Fibroblast of skin of left quadriceps (primary cell): Measurements from ENCODE around the gene FBXO36.
"Not testable (repeated sequence)": the region's sequence is repeated elsewhere in the genome, so short reads cannot be mapped to it uniquely, and the experiment has no call there.

Experiments used
- DNase-seq, 2 experiments: peaks; one replicate each; pipeline ENCODE4 v3.0.0-alpha.2; 2013; ENCODE audit warnings: low read depth in 2 of 2

FBXO36 gene, protein sequence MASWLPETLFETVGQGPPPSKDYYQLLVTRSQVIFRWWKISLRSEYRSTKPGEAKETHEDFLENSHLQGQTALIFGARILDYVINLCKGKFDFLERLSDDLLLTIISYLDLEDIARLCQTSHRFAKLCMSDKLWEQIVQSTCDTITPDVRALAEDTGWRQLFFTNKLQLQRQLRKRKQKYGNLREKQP

DNA sequence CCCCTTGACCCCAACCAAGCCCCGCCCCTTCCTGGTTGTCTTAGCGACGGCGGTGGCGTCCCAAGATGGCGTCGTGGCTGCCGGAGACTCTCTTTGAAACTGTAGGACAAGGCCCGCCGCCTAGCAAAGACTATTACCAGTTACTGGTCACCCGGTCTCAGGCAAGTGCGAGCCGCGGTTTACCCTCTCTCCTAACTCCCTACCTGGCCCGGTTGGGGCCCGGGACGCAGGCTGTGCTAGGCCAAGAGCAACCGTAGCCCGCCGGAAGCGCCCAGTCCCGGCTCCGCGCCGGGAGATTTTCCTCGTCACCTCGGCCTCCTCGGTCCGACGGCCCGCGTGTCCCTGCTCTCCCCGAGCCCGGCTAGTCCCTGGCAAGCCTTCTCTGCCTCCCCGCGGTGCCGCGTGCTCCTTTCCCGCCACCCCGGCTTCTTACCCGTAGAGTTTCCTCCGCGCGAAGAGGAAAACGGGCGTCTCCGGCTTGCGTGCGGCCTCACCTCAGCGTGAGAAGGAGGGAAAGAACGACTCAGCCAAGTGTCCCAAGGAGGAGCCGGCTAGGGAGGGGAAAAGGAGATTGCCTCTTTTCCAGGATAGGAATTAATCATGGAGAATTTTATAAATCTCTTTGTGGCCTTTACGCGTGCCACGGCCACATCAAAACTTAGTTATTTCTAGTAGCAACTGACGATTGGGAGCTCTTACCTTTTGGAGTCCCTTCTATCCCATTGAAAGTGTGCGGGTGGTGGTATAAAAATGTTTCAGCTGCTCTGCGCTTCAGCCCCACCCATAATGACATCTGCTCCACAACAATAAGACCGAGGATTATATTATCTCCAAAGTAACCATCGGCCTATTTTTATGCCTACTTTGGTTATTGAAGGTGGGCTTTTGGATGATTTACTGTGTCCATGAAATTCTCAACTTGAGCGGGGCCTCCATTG is at the start of gene FBXO36:
Gene FBXO36 (plus strand): TSS at position 55 of the 938 bp plus-strand sequence. CDS start 11 bp downstream, at position 66.
- DNase-seq, result peak; percentile 3 to 15

DNA sequence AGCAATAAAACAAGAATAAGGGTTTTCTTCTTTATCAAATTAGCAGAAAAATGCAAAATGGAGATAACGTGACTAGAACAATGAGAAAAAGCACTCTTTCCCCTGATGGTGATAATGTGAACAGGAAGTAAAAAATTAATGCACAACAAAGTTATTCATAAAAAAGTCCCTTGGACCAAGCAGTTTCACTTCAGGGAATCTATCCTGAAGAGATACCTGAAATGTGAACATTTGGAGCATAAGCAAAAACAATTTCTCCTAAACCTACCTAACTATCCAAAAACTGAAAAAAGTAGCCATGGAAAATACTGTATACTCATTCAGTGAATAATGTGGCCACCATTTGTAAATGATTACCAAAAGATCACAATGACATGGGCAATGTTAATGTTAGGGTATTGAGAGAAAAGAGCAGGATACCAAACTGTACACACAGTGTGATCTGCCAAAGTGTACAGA is 49.2 kb upstream of the FBXO36 start:
- no peak for DNase-seq

DNA sequence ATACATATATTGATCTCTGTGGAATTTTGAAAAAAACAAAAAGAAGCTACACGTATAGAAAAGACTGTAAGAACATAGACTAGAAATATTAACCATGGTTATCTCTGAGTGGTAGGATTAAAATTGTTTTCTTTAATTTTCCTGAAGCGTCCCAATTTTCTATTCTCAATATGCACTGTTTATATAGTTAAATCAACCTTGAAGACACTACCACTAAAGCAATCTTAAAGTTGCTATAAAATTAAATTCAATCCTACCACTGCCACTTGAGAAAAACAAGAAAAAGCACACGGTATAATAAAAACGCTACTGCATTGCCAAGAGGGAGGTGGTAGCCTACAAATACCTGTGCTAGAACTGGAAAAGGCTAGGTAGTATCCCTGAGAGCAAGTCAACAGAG is 47.7 kb upstream of the FBXO36 start:
- no peak for DNase-seq

DNA sequence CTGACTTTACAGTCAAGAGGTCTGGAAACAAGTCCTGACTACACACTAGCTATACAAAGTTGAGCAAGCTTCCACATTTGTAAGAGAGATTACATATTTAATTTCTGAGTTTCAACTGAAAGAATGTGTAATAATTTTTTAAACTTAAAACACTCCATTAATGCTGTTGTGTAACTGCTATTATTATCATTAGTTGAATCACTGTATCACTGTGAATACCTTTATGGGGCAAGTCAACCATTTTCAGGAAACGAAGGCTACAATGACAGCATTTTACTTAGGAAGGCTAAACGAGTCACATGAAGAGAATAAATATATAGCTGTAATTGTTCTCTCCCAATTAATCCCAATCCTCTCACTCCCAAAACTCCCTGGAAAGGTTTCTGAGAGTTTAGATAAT is 46.8 kb upstream of the FBXO36 start:
- DNase-seq, result no peak

DNA sequence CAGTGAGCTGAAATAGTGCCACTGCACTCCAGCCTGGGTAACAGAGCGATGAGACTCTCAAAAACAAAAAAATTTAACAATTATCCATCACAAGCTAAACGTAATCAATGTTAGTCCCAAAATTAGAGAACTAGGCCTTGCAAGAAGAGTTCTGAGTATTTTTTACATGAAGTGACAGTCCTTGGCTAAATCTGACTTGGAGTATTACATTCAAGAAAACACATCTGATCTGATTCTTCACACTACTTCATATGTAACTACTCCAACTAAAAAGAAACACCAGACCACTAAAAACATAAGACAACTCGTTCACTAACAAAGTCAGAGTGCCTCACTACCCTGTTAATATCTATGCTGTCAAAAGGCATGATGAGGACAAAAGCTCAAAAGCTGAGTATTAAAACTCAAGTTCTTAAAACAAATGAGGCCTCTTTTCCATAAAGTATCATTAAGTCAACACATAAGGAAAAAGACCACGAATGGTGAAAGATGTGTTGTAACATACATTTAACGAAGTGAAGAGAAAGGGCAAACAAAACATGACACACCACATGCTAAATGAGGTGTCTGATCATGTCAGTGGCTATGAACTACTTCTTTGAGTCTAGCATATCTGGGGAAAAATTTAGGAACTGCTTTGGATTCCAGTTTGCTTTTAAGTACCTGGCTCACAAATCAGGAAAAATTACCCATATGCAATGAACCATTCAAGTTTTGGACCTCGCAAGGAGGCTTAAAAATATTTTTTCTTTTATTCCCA is 42.9 kb upstream of the FBXO36 start:
- no peak for DNase-seq

DNA sequence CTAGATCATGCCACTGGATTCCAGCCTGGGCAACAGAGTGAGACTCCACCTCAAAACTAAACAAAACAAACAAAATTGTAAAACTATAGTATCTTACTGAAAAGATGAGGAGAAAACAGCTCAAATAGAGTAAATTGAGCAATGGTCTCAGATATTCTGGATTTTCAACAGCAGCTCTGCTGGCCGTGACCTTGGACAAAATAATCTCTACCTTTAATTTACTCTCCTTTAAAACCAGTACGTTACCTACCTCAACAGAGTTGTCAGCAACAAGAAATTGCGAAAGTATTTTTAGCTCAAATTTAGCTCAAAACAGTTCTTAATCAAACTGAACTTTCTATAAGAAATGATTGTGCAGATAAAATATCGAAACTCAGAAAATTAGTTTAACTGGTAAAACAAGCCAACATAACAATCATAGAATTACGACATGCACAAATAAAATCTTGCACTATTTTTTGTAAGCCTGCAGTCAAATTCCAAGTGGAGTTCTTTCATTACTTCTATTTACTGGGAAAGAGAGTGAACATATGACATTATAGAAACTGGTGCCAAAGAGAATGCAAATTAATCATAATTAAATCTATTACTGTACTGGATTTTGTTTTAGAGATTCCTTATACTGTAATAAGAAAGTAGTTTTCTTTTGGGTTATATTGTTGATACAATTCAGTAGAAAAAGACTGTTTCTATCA is 41.3 kb upstream of the FBXO36 start:
- no peak for DNase-seq

DNA sequence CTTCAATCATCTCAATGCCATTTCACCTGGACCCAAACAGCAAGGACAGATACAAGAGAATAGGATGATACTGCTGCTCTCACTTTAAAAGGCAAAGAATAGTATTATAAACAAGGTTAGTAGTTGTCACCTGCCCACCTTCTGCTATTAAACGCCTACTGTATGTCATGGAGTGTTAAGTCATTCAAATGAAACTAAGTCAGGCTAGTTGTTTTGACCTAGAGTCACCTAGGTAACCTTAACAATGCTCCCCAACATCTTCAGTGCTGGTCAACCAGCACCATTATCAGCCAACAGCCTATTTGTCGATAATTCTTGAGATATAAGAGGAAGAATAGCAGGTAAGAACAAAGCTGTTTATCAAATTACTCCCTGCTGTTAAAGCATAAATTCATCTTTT is 39.7 kb upstream of the FBXO36 start:
- no peak for DNase-seq

DNA sequence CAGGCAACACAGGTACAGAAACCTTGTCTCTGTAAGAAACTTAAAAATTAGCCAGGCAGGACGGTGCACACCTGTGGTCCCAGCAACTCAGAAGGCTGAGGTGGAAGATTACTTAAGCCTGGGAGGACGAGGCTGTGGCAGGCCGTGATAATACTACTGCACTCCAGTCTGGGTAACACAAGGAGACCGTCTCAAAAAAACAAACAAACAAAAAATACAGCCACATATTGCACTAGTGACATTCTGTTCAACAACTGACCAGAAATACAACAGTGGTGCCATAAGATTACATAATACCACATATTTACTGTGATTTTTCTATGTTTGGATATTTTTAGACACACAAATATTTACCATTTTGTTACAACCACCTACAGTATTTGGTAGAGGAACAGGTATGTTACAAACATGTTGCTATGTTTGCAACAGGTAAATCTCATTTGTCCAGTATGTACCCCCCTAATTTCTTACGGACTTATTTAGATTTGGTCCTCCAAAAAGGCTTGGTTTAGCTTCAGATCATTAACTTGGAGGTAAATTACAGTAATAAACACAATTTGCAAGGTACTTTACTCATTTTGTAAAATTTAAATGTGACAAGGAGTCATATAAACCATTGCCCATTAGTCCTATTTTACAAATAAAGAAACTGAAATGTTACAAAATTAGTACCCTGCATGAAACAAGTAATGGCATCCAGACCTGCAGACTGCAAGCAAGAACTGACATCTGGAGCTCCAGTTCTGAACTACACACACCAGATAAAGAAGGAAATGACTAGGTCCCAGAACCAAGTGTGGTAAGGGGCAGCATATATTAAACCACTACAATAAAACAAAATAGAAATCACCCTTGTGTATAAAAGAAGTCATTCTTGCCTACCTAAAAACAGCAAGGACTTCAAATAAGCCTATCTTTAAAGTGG is 37.3 kb upstream of the FBXO36 start:
- no peak for DNase-seq

DNA sequence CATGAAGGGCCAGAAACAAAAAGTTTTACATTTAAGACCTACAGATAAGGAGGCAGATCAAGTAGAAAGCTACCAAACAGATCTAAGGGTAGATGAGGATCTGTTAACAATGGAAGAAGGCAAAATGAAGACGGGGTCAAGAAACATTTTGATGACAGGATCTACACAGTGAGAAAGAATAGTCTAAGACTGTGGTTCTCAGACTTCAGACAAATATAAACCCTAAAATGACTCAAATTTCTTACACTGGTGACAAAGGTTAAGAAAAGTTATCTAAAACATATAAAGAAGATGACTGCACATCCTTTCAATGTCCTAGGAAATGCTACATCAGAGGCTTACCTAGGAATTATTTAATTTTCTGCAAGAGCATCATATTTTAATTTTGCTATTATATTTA is 34.9 kb upstream of the FBXO36 start:
- DNase-seq, result no peak

DNA sequence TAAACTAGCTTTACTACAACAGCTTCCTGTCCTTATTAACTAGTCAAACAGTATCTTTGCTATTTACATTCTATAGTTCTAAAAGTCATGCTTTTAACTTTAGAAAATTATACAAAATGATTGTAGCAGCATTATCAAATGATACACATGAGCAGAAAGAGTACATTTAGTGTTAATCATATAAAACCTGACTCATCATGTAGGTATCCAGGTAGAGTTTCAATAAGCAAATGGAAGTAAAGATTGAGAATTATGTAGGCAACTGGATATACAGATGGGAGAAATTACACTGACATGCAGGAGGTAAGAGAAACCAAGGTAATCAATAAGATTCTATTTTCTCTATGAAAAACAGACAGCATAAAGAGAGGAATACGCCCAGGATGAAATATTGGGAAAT is 34.3 kb upstream of the FBXO36 start:
- DNase-seq, result no peak

DNA sequence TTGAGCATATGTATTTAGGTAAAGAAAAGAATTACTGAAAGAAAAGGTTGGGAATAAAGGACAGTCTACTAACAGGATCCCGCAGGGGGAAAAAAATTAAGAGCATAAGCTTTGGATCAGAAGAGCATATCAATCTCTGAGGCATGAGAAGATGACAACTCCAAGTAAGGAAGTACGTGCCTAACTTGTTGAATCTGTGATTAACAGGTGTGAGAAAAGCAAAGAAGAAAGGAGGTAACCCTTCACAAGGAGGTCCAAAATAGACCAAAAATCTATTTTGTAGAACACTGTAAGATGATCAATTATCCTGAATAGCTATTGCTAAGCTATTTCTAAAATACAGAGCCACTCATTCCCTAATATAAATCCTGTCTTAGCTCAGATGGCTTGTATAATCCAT is 33.3 kb upstream of the FBXO36 start:
- no peak for DNase-seq

DNA sequence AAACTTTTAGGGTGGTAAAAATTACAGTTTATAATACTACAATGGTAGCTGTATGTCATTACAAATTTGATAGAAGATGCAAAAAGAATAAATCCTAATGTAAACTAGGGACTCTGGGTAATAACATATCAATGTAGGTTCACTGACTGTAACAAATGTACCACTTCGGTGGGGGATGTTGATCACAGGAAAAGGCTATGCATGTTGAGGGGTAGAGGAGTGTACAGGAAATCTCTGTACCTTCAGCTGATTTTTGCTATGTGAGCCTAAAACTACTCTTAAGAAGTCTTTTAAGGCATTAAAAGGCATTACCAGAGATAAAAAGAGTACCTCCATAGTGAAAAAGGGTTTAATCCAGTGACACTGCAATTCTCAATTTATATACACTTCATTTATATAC is 25.4 kb upstream of the FBXO36 start:
- no peak for DNase-seq

DNA sequence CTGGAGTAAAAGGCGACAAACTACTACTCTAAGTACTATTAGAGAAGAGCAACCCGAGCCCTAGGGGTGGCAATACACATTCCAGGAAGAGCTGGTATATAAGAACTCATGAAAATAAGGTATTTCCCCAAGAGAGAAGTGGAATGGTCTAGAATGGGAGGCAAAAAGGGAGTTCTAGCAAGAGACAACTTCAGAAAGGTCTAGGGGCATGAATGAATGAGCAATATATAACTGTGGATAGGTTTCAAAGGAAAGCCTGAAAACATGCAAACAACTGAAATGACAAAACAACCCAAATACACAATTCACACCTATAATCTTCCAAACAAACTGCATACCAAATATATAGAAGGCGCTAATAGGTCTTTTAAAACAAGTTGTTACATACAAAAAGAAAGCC is 22.7 kb upstream of the FBXO36 start:
- DNase-seq, result no peak

DNA sequence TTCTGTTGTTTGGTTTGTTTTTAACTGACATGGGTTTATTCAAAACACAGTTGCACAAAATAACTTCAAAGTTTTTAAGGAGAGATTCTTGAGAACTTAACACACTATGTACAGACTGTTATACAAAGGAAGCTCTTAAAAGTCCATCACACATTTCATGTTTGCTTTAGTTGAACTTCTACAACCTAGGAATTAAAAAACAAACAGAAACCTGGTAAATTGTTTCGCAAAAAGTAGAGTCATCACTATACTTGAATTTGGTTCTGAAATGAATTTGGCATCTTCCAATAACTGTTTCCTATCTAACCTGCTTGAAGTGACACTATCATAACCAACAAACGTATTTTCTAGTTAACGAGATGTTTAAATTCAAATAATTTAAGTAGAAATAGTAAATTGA is 22.3 kb upstream of the FBXO36 start:
- no peak for DNase-seq

DNA sequence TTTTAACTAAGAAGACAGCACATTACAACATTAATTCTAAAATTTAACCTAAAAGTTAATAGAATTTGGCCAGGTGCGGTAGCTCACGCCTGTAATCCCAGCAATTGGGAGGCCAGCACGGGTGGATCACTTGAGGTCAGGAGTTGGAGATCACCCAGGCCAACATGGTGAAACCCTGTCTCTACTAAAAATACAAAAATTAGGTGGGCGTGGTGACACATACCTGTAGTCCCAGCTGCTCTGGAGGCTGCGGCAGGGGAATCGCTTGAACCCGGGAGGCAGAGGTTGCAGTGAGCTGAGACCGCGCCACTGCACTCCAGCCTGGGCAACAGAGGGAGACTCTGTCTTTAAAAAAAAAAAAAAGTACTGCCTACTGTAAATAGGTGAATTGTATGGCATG is 21.8 kb upstream of the FBXO36 start:
- not testable (repeated sequence) for DNase-seq

DNA sequence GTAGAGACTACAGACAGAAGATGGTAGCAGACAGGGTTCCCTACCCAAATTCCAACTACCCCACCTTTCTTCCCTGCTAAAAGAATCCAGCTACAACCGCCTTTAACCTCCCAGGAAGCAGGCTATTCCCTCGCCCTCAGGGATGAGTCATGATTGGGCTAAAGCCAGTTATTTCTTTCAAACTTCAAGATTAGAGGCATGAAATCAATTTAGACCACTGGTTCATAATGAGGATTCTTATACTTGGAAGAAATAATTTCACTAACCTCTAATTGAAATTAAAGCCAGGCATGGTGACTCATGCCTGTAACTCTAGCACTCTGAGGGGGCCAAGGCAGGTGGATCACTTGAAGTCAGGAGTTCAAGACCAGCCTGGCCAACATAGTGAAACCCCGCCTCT is 20.5 kb upstream of the FBXO36 start:
- DNase-seq, result peak; percentile 78 to 81

DNA sequence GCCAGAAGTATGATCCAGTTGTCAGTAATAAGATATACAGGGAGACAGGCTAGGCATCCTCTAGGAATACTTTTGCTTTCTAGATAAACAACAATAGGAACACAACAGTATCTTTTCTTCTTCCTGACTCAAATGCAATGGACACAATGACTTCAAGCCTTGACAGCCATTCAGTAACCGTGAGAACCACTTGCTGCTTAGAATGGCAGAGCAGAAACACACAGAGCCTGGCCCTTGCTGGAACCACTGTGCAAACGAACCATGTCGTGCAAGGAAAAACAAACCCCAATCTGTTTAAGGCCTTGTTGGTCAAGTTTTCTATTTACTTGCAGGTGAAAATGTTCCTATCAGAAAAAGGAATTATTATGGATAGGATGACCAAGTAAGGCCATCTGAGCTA is 19.3 kb upstream of the FBXO36 start:
- no peak for DNase-seq

DNA sequence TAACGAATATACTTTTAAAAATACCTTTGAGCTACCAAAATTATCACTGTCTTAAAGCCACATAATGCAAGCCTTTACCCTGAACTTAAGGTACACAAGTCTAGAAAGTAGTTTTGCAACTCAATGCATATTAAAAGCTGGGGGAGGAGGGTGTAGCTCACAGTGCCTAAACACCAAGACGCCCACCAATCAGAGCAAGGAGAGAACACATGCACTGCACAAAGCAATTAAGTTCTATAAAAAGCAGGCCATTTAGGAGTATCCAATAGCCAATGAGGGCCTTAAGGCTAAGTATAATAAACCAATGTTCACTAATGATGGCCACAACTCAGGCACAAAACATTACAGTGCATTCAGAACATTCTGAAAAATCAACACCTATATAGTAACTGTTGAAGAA is 16.7 kb upstream of the FBXO36 start:
- no peak for DNase-seq

DNA sequence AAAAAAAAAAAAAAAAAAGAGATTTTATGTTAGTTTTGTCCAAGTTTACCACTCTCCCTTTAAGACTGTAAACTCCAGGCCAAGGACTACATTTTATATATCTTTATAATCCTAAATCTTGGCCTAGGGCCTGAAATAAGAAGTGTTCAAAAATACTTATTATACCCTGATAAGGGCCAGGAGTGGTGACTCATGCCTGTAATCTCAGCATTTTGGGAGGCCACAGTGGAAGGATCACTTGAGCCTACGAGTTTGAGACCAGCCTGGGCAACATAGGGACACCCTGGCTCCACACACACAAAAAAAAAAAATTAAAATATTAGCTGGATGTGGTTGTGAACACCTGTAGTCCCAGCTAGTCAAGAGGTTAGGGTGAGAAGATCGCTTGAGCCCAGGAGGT is 13.2 kb upstream of the FBXO36 start:
- no peak for DNase-seq

DNA sequence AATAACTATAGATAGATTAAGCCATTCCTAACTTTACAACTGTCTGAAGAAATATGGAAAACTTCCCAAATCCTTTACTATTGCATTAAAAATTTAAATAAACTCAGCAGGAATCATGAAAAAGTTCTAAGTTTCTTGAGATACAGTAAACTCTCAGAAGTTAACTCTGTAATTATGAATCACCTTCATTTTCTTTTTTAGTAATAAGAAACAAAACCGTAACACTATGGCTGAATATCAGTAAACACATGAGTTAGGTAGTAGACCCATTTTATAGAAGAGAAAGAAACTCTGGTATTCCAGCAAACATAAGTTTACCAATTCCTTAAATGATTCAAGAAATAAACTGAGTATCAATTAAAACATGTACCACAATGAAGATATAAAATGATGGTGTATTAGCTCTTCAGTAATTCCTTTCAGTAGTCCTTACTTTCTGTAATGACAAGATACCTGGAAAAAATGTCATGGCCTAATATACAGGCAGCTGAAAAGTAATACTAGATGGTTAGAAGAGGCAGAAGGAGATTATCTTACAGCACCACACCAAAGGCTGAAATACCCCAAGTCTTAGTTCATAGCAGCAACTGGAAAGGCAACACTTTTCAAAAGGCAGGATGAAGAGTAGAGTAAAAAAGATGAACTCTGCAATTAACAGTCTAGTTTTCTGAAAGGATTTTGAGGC is 12.0 kb upstream of the FBXO36 start:
- no peak for DNase-seq
